Immature natural killer cell (primary cell): ENCODE measurements around the gene ARHGAP15. TPM values are rescaled to one million over a fixed set of nuclear protein-coding genes. Genes with fewer than 3 reads are reported as not detected.

Experiments
- DNase-seq, 3 donors: peaks; one replicate each; pipeline ENCODE4 v3.0.0; 2022; ENCODE audit warnings: mixed read lengths in 1 of 3
- H3K27ac Mint-ChIP-seq, 6 donors: one replicate each; pipeline ENCODE4 v1.8.0; 2020; ENCODE audit warnings: mixed read lengths in 6 of 6, mild to moderate bottlenecking in 5 of 6, inconsistent platforms in 4 of 6, moderate library complexity in 3 of 6
- H3K27me3 Mint-ChIP-seq, 3 donors: one replicate each; pipeline ENCODE4 v1.8.0; 2020 to 2021; ENCODE audit warnings: low read depth in 3 of 3, mild to moderate bottlenecking in 3 of 3, mixed read lengths in 3 of 3, moderate library complexity in 3 of 3, inconsistent platforms in 1 of 3
- H3K36me3 Mint-ChIP-seq, 3 donors: one replicate each; pipeline ENCODE4 v1.8.0; 2020; ENCODE audit warnings: mixed read lengths in 3 of 3, inconsistent platforms in 2 of 3, mild to moderate bottlenecking in 2 of 3
- H3K4me1 Mint-ChIP-seq, 2 donors: one replicate each; pipeline ENCODE4 v1.8.0; 2020; ENCODE audit warnings: inconsistent platforms in 2 of 2, mild to moderate bottlenecking in 2 of 2, mixed read lengths in 2 of 2, moderate library complexity in 1 of 2
- H3K4me3 Mint-ChIP-seq, 5 donors: one replicate each; pipeline ENCODE4 v1.8.0; 2020; ENCODE audit warnings: mild to moderate bottlenecking in 5 of 5, mixed read lengths in 5 of 5, inconsistent platforms in 3 of 5, moderate library complexity in 3 of 5
- H3K9me3 Mint-ChIP-seq, 6 donors: one replicate each; pipeline ENCODE4 v1.8.0; 2020; ENCODE audit warnings: mild to moderate bottlenecking in 6 of 6, mixed read lengths in 6 of 6, inconsistent platforms in 4 of 6, moderate library complexity in 3 of 6
- polyA plus RNA-seq, 3 donors: library from polyadenylated mRNA; unstranded; fragments of 300-500 nt; fragmentation: Illumina TruSeq; gene quantifications; one replicate each; pipeline ENCODE4 v1.2.3, GENCODE V29; 2021

ARHGAP15 gene
- polyA plus RNA-seq, 3 donors from 2014 or later = 107 to 168 (median 150) TPM

DNA sequence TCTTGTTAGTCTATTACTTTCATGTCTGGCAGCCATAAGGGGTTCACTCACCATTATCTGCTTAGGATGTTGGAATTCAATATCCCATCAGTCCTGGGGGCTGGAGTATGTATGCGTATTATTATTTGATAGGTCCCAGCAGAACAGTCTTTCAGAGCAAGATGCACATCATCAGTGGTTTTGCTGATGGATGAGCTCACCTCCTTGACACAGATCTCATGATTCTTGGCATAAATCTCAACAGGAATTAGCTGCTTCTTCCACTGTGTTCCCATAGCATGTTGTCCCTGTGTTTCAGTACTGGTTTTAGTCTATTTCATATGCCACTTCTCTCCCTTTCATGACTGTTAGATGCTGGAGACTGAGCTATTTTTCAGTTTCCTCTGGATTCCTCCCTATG is 442.5 kb downstream of the ARHGAP15 start:
- H3K27ac Mint-ChIP-seq = peak overlapping the region in 2 of 6 donors; percentile 10 to 17
- H3K4me3 Mint-ChIP-seq = no peak overlapping the region

GRCh38 chr2:143572421-143572820 is 443.2 kb downstream of the ARHGAP15 start:
- H3K4me3 Mint-ChIP-seq = no peak overlapping the region
- DNase-seq = no peak
- peaks cover 0 to 3% (median 1%) of the 10 kb centered on the region in 3 donors for H3K27me3 Mint-ChIP-seq
- H3K4me1 Mint-ChIP-seq = peaks cover 0 to 2% of the 10 kb centered on the region in 2 donors
- peaks cover 0 to 19% (median 10%) of the 10 kb centered on the region in 3 donors for H3K36me3 Mint-ChIP-seq
- no peak overlapping the region for H3K27ac Mint-ChIP-seq
- peaks cover 0 to 2% (median 0%) of the 10 kb centered on the region in 6 donors for H3K9me3 Mint-ChIP-seq

More for the DNA sequence above, 442.5 kb downstream of the ARHGAP15 start:
- H3K36me3 Mint-ChIP-seq = peaks cover 0 to 24% (median 14%) of the 10 kb centered on the region in 3 donors
- H3K9me3 Mint-ChIP-seq = peaks cover 0 to 2% (median 0%) of the 10 kb centered on the region in 6 donors
- peaks cover 0 to 4% of the 10 kb centered on the region in 2 donors for H3K4me1 Mint-ChIP-seq
- peaks cover 0 to 4% (median 1%) of the 10 kb centered on the region in 3 donors for H3K27me3 Mint-ChIP-seq
- no peak for DNase-seq

- peaks cover 0 to 4% (median 1%) of the 10 kb centered on the region in 3 donors for H3K27me3 Mint-ChIP-seq
- H3K36me3 Mint-ChIP-seq = peaks cover 0 to 13% (median 3%) of the 10 kb centered on the region in 3 donors
- no peak for DNase-seq
- H3K4me1 Mint-ChIP-seq = peaks cover 0 to 2% of the 10 kb centered on the region in 2 donors
- H3K4me3 Mint-ChIP-seq = no peak overlapping the region
- no peak overlapping the region for H3K27ac Mint-ChIP-seq
- H3K9me3 Mint-ChIP-seq = no peaks in the 10 kb centered on the region
These were observed 444.9 kb downstream of the ARHGAP15 start for GRCh38 chr2:143574069-143574468.

- Mint-ChIP-seq H3K4me3 (no peak overlapping the region), H3K4me1 (peaks cover 2 to 5% of the 10 kb centered on the region in 2 donors), H3K27ac (no peak overlapping the region), H3K9me3 (no peaks in the 10 kb centered on the region), H3K36me3 (peaks cover 0 to 11% (median 3%) of the 10 kb centered on the region in 3 donors), H3K27me3 (peaks cover 0 to 4% (median 2%) of the 10 kb centered on the region in 3 donors)
- DNase-seq = no peak
These were observed 446.1 kb downstream of the ARHGAP15 start for GRCh38 chr2:143575340-143575739.

- DNase-seq = no peak
- peaks cover 20 to 26% of the 10 kb centered on the region in 2 donors for H3K4me1 Mint-ChIP-seq
- peaks cover 0 to 2% (median 1%) of the 10 kb centered on the region in 3 donors for H3K27me3 Mint-ChIP-seq
- H3K36me3 Mint-ChIP-seq = peaks cover 0 to 3% (median 0%) of the 10 kb centered on the region in 3 donors
- H3K9me3 Mint-ChIP-seq = no peaks in the 10 kb centered on the region
- H3K4me3 Mint-ChIP-seq = no peak overlapping the region
- no peak overlapping the region for H3K27ac Mint-ChIP-seq
These were observed 448.3 kb downstream of the ARHGAP15 start for GRCh38 chr2:143577489-143577888.

- DNase-seq = no peak
- no peaks in the 10 kb centered on the region for H3K9me3 Mint-ChIP-seq
- H3K27me3 Mint-ChIP-seq = peaks cover 0 to 2% (median 1%) of the 10 kb centered on the region in 3 donors
- peaks cover 25 to 34% of the 10 kb centered on the region in 2 donors for H3K4me1 Mint-ChIP-seq
- H3K36me3 Mint-ChIP-seq = peaks cover 0 to 6% (median 0%) of the 10 kb centered on the region in 3 donors
- H3K4me3 Mint-ChIP-seq = no peak overlapping the region
- no peak overlapping the region for H3K27ac Mint-ChIP-seq
These were observed 450.2 kb downstream of the ARHGAP15 start for GRCh38 chr2:143579456-143579855.

DNA sequence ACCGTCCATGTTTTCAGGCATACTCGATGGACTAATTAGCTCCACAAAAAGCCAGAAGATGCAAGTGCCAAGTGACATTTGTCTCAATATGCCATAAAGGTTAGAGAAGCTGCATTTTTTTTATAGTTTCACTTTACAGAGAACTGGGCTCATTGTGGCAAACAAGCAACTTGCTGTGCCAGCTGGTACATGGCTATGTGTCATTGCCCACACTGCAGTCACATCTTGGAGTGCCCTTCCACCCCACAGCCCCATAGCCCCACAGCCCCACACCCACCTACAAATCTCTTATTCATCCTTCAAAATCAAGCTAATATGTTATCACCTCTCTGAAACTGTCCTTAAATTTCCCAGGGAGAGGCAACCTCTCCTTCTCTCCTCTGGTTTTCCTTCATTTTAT is 451.9 kb downstream of the ARHGAP15 start:
- peaks cover 0 to 2% (median 1%) of the 10 kb centered on the region in 3 donors for H3K27me3 Mint-ChIP-seq
- no peaks in the 10 kb centered on the region for H3K9me3 Mint-ChIP-seq
- peaks cover 0 to 11% (median 5%) of the 10 kb centered on the region in 3 donors for H3K36me3 Mint-ChIP-seq
- H3K27ac Mint-ChIP-seq = peak overlapping the region in 2 of 6 donors; percentile 26 to 51
- H3K4me3 Mint-ChIP-seq = no peak overlapping the region
- no peak for DNase-seq
- peaks cover 25 to 34% of the 10 kb centered on the region in 2 donors for H3K4me1 Mint-ChIP-seq

DNA sequence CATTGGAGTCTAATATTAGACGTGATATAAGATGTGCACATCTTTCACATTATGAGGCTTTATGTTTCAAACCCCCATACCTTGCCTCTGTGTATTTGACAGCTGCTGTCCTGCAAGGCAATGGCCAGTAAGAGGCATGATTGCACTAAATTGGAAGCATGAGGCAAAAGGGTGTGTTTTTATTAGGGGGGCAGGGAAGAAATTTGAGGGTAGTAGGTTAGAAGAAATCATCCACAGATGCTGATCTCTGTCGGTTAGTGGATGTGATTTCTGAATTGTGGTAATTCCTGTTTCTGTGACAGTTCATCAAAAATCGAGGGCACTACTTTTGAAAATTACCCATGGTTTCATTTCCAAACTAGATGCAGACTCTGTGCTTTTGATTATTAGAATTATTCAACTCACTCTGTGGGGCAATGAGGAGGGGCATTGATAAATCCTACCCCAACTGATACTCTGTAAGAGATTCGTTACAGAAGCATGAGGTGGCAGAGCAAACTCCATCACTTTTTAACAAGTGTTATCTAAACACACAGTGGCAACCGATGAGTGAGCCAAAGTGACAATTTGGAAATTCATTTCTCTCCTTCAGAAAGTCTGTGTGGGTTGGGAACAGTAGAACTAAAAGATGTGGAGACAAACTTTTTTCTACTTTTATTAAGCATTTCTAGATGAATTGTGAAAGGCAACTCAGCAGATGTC is 453.0 kb downstream of the ARHGAP15 start:
- Mint-ChIP-seq H3K4me1 (peaks cover 26 to 41% of the 10 kb centered on the region in 2 donors), H3K27me3 (peaks cover 0 to 2% (median 1%) of the 10 kb centered on the region in 3 donors), H3K27ac (peak overlapping the region in 1 of 6 donors; percentile 28), H3K4me3 (no peak overlapping the region), H3K36me3 (peaks cover 6 to 21% (median 12%) of the 10 kb centered on the region in 3 donors), H3K9me3 (no peaks in the 10 kb centered on the region)
- DNase-seq = no peak

- H3K4me3 Mint-ChIP-seq = no peak overlapping the region
- H3K27ac Mint-ChIP-seq = no peak overlapping the region
- no peak for DNase-seq
- peaks cover 0 to 1% (median 0%) of the 10 kb centered on the region in 3 donors for H3K27me3 Mint-ChIP-seq
- peaks cover 12 to 34% (median 15%) of the 10 kb centered on the region in 3 donors for H3K36me3 Mint-ChIP-seq
- peaks cover 37 to 61% of the 10 kb centered on the region in 2 donors for H3K4me1 Mint-ChIP-seq
- no peaks in the 10 kb centered on the region for H3K9me3 Mint-ChIP-seq
These were observed 455.7 kb downstream of the ARHGAP15 start for GRCh38 chr2:143584936-143585335.

DNA sequence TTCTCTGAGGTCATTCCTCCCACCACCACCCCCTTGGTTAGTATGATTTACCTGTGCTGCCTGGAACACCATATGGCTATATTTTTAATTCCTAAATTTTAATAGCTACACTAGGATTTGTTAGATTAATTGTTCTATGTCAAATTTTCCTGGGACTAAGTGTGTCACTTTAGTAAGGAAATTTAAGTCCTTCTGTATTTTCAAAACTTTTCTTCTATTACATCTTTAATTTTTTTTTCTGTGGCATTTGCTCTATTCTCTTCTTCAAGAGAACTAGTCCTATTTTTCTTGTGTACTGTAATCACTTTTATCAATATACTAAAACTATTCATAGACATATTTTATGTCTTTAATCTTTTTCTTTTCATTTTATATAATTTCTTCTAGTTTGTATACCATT is 456.9 kb downstream of the ARHGAP15 start:
- no peaks in the 10 kb centered on the region for H3K9me3 Mint-ChIP-seq
- peaks cover 12 to 31% (median 22%) of the 10 kb centered on the region in 3 donors for H3K36me3 Mint-ChIP-seq
- DNase-seq = no peak
- no peak overlapping the region for H3K27ac Mint-ChIP-seq
- no peak overlapping the region for H3K4me3 Mint-ChIP-seq
- H3K27me3 Mint-ChIP-seq = no peaks in the 10 kb centered on the region
- peaks cover 31 to 57% of the 10 kb centered on the region in 2 donors for H3K4me1 Mint-ChIP-seq

DNA sequence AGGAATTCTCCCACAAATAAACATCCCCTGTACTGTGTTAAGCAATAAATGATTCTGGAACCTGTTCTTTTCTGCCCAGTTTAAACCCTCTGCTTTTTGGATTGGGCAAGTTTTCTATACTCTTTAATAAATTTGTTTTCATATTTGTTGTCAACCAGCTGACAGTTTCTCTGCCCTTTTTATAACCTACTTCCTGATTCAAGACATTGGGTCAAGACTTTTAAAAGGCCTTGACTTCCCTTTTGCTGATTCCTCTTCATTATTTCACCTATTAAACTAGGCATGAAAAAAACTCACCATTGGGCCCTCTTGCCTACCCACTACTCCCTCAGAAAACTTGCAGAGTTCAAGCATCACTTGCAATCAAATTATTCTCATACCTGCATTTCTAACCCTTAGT is 459.5 kb downstream of the ARHGAP15 start:
- H3K27me3 Mint-ChIP-seq = no peaks in the 10 kb centered on the region
- H3K4me1 Mint-ChIP-seq = peaks cover 12 to 35% of the 10 kb centered on the region in 2 donors
- H3K9me3 Mint-ChIP-seq = no peaks in the 10 kb centered on the region
- peaks cover 16 to 38% (median 31%) of the 10 kb centered on the region in 3 donors for H3K36me3 Mint-ChIP-seq
- H3K4me3 Mint-ChIP-seq = no peak overlapping the region
- H3K27ac Mint-ChIP-seq = peak overlapping the region in 2 of 6 donors; percentile 3 to 4
- no peak for DNase-seq

DNA sequence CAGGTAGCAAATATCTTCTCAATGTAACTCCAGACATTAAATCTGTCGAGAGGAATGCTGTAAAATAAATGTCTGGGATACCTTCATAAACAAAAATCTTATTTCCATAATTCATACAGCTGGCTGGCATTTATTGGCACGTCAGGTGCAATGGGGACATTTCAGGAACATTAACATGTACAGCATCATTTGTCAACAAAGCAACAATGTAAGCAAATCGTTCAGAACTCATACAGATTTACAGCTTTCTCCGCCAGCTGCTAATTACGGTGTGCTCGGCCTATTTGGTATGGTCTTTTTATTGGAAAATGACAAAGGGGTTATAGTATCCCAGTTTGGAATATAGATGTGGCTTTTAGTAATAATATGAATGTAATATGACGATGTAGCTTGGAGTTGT is 464.9 kb downstream of the ARHGAP15 start:
- peaks cover 2 to 9% of the 10 kb centered on the region in 2 donors for H3K4me1 Mint-ChIP-seq
- H3K9me3 Mint-ChIP-seq = no peaks in the 10 kb centered on the region
- H3K4me3 Mint-ChIP-seq = no peak overlapping the region
- peaks cover 8 to 19% (median 10%) of the 10 kb centered on the region in 3 donors for H3K36me3 Mint-ChIP-seq
- H3K27me3 Mint-ChIP-seq = peaks cover 0 to 2% (median 2%) of the 10 kb centered on the region in 3 donors
- no peak for DNase-seq
- no peak overlapping the region for H3K27ac Mint-ChIP-seq

GRCh38 chr2:143594745-143595144 is 465.5 kb downstream of the ARHGAP15 start:
- no peak overlapping the region for H3K4me3 Mint-ChIP-seq
- peaks cover 10 to 20% (median 10%) of the 10 kb centered on the region in 3 donors for H3K36me3 Mint-ChIP-seq
- no peak overlapping the region for H3K27ac Mint-ChIP-seq
- no peaks in the 10 kb centered on the region for H3K9me3 Mint-ChIP-seq
- peaks cover 0 to 2% (median 2%) of the 10 kb centered on the region in 3 donors for H3K27me3 Mint-ChIP-seq
- peaks cover 1 to 8% of the 10 kb centered on the region in 2 donors for H3K4me1 Mint-ChIP-seq
- DNase-seq = no peak

- no peaks in the 10 kb centered on the region for H3K9me3 Mint-ChIP-seq
- peaks cover 2% of the 10 kb centered on the region in 3 donors for H3K27me3 Mint-ChIP-seq
- no peak overlapping the region for H3K4me3 Mint-ChIP-seq
- peaks cover 1 to 11% of the 10 kb centered on the region in 2 donors for H3K4me1 Mint-ChIP-seq
- H3K36me3 Mint-ChIP-seq = peaks cover 8 to 17% (median 12%) of the 10 kb centered on the region in 3 donors
- no peak for DNase-seq
- no peak overlapping the region for H3K27ac Mint-ChIP-seq
These were observed 470.9 kb downstream of the ARHGAP15 start for GRCh38 chr2:143600116-143600515.
